Measurements from ENCODE around the gene SETD6. TPM values are rescaled to one million over a fixed set of nuclear protein-coding genes. Genes with fewer than 3 reads are reported as not detected.

Gene SETD6, protein sequence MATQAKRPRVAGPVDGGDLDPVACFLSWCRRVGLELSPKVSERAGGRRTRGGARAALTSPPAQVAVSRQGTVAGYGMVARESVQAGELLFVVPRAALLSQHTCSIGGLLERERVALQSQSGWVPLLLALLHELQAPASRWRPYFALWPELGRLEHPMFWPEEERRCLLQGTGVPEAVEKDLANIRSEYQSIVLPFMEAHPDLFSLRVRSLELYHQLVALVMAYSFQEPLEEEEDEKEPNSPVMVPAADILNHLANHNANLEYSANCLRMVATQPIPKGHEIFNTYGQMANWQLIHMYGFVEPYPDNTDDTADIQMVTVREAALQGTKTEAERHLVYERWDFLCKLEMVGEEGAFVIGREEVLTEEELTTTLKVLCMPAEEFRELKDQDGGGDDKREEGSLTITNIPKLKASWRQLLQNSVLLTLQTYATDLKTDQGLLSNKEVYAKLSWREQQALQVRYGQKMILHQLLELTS
- total RNA-seq, result 10 to 100 TPM; 15.5 to 19.8 (median 17.5) TPM

DNA sequence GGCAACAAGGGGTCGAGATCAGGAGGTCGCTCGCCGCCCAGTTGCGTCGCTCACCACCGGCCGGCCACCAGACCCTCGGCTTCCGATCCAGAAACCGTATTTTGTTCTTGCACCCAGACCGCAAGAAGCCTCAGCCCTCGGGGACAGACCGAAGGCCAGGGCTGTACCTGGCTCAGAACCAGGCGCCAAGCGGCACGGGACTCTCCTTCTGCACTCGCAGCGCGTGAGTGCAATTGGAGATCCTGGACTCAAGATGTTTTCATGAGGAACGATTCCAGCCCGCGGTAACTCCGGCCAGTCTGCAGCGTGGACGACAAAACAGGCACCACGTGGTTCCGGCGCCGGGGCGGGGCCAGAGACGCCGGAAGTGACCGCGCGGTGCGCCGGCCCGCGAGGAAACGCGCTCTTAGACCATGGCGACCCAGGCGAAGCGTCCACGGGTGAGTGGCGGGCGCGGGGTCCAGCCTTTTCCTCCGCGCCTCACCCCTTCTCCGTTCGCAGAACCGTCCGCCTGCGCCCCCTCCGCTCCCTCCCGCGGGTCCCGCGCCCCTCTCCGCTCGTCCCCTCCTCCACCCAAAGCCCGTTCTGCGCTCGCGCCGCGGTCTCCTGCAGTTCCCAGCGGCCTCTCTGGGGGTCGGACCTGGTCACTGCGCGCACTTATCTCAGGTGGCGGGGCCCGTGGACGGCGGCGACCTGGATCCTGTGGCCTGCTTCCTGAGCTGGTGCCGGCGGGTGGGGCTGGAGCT lies at the start of gene SETD6:
Gene SETD6, plus strand, starts transcription at position 393 of the 746 bp plus-strand sequence. Its CDS starts 21 bp downstream, at position 414.
- ATAC-seq, result peak; percentile 97
- no peaks in the 10 kb centered on the region for H3K9me3 ChIP-seq
- peaks cover 0 to 28% (median 5%) of the 10 kb centered on the region in 3 donors for H3K4me1 ChIP-seq
- peak within 1 kb of the TSS; percentile 52 to 90 (median 84) for H3K27ac ChIP-seq
- H3K27me3 ChIP-seq, result no peaks in the 10 kb centered on the region
- peaks cover 0 to 39% of the 10 kb centered on the region in 2 donors for H3K36me3 ChIP-seq
- TF ChIP-seq EP300 (IDR thresholded peaks at IDR 0.05) (no peak), POLR2AphosphoS5 (IDR thresholded peaks at IDR 0.05) (peak; percentile 61), POLR2A (IDR thresholded peaks at IDR 0.05) (peak in 1 of 2 donors; percentile 30)
- TF ChIP-seq, protein P1, sequence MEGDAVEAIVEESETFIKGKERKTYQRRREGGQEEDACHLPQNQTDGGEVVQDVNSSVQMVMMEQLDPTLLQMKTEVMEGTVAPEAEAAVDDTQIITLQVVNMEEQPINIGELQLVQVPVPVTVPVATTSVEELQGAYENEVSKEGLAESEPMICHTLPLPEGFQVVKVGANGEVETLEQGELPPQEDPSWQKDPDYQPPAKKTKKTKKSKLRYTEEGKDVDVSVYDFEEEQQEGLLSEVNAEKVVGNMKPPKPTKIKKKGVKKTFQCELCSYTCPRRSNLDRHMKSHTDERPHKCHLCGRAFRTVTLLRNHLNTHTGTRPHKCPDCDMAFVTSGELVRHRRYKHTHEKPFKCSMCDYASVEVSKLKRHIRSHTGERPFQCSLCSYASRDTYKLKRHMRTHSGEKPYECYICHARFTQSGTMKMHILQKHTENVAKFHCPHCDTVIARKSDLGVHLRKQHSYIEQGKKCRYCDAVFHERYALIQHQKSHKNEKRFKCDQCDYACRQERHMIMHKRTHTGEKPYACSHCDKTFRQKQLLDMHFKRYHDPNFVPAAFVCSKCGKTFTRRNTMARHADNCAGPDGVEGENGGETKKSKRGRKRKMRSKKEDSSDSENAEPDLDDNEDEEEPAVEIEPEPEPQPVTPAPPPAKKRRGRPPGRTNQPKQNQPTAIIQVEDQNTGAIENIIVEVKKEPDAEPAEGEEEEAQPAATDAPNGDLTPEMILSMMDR (IDR thresholded peaks at IDR 0.05), result peak in 3 of 4 experiments; percentile 42 to 61 (median 47)
- H3K4me3 ChIP-seq, result peak within 1 kb of the TSS; percentile 92 to 96
- WGBS, 2 donors (ENCODE audit: low coverage in 1 of 2), result 0% methylated on average over 11 of the region's 80 CpGs; no CpG with 5 or more reads in 1 of the 2 donors

DNA sequence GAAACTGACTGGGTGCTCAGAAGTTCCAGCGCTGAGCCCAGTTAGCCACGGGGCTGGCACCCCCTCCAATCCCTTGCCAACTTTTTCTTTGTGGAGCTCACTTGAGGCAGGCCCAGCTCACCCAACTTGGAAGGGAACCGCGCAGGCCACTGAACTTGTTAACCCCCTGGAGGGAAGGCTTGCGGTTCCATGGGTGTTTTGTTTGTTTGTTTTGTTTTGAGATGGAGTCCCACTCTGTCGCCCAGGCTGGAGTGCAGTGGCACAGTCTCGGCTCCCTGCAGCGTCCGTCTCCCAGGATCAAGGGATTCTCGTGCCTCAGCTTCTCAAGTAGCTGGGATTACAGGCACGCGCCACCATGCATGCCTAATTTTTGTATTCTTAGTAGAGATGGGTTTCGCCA lies 49.5 kb upstream of the SETD6 start:
- WGBS, 2 donors (ENCODE audit: low coverage in 1 of 2), result 73 to 79% methylated on average over 2 to 5 of the region's 13 CpGs
- Histone ChIP-seq H3K4me3 (no peak overlapping the region), H3K36me3 (no peaks in the 10 kb centered on the region), H3K4me1 (peaks cover 0 to 24% (median 13%) of the 10 kb centered on the region in 3 donors), H3K27me3 (peaks cover 76% of the 10 kb centered on the region), H3K27ac (no peak overlapping the region), H3K9me3 (no peaks in the 10 kb centered on the region)
- TF ChIP-seq POLR2AphosphoS5 (IDR thresholded peaks at IDR 0.05), result no peak
- TF ChIP-seq, protein P1 (IDR thresholded peaks at IDR 0.05), result no peak
- TF ChIP-seq EP300 (IDR thresholded peaks at IDR 0.05), result no peak
- no peak for TF ChIP-seq POLR2A (IDR thresholded peaks at IDR 0.05)
- ATAC-seq, result no peak

DNA sequence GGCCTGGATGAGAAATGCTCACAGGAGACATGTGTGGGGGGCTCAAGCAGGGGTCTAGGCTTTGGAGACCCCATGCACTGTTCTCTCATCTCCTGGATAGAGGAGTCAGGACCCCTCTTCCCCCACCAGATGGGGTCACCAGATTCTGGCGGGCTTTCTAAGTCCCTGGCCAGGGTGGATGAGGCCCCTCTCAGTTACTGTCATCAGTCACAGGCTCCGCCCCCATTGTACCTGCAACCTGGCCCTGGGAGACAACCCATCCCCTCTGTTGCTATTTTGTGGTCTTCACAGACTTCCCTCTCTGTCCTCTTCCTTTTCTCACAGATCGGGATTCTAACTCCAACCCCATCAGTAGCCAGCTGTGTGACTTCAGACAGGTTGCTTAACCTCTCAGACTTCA lies 48.9 kb upstream of the SETD6 start:
- WGBS, 2 donors (ENCODE audit: low coverage in 1 of 2), result 86% methylated on average over 1 of the region's 3 CpGs; no CpG with 5 or more reads in 1 of the 2 donors
- Histone ChIP-seq H3K4me1 (peaks cover 0 to 24% (median 13%) of the 10 kb centered on the region in 3 donors), H3K27me3 (peaks cover 76% of the 10 kb centered on the region), H3K4me3 (no peak overlapping the region), H3K9me3 (no peaks in the 10 kb centered on the region), H3K27ac (no peak overlapping the region), H3K36me3 (no peaks in the 10 kb centered on the region)
- TF ChIP-seq POLR2AphosphoS5 (IDR thresholded peaks at IDR 0.05) (no peak), POLR2A (IDR thresholded peaks at IDR 0.05) (no peak), EP300 (IDR thresholded peaks at IDR 0.05) (no peak)
- TF ChIP-seq, protein P1 (IDR thresholded peaks at IDR 0.05), result no peak
- ATAC-seq, result no peak

DNA sequence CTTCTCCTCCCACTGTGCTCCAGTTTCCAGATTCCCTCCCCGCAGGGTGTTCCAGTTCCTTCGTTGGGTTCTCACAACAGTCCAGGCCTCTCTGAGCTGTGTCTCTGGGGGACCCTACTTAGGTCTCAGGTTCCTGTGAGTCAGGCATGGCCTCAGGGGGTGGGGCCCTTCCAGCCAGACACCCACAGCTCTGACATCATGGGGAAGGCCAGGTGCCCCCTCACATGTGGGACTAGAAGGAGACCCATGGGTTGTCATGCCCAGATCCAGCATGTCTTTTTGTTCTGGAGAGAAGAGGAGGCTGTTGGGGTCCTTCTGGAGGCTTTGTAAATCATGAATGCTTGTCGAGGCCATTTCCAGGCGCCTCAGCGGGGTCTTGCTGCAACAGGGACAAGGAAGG lies 47.4 kb upstream of the SETD6 start:
- H3K4me1 ChIP-seq, result peaks cover 0 to 24% (median 13%) of the 10 kb centered on the region in 3 donors
- no peak overlapping the region for H3K27ac ChIP-seq
- no peaks in the 10 kb centered on the region for H3K9me3 ChIP-seq
- no peak for ATAC-seq
- H3K4me3 ChIP-seq, result no peak overlapping the region
- H3K27me3 ChIP-seq, result peaks cover 80% of the 10 kb centered on the region
- H3K36me3 ChIP-seq, result no peaks in the 10 kb centered on the region
- WGBS, 2 donors (ENCODE audit: low coverage in 1 of 2), result 100% methylated on average over 2 to 3 of the region's 5 CpGs
- TF ChIP-seq POLR2A (IDR thresholded peaks at IDR 0.05) (no peak), EP300 (IDR thresholded peaks at IDR 0.05) (no peak), POLR2AphosphoS5 (IDR thresholded peaks at IDR 0.05) (no peak)
- TF ChIP-seq, protein P1 (IDR thresholded peaks at IDR 0.05), result no peak
